A549 (cell line): ENCODE measurements around the gene PCDH15.

Source experiments
- CBX8 ChIP-seq: fragments of 200-600 bp; sonication (generic); IDR thresholded peaks from 2 replicates; pipeline ENCODE4 v1.6.1; 2016
- HOXB5 ChIP-seq: fragments of 250-450 bp; sonication (Bioruptor Pico); IDR thresholded peaks from 2 replicates; pipeline ENCODE4 v1.5.0; 2020; ENCODE audit warnings: mild to moderate bottlenecking, moderate library complexity
- MAZ ChIP-seq: fragments of 150-350 bp; IDR thresholded peaks from 2 replicates; pipeline ENCODE4 v1.6.1; 2014; ENCODE audit warnings: antibody characterized with exemption, low read depth, low read length, borderline replicate concordance
- MYC ChIP-seq: IDR thresholded peaks from 2 replicates; pipeline ENCODE4 v1.6.1; 2012; ENCODE audit warnings: mild to moderate bottlenecking, inconsistent platforms, low read length, improper control_type of control experiment, borderline replicate concordance
- POLR2A ChIP-seq: IDR thresholded peaks from 2 replicates; pipeline ENCODE4 v1.6.1; 2012; ENCODE audit warnings: mild to moderate bottlenecking, low read length
- POLR2AphosphoS2 ChIP-seq: conservative IDR thresholded peaks from 2 replicates; pipeline ENCODE4 v1.6.1; 2012; ENCODE audit warnings: low read length, improper control_type of control experiment, inconsistent platforms
- RAD21 ChIP-seq, 2 experiments: fragments of >200 bp in 1 of 2; sonication (Bioruptor Twin) in 1 of 2; formaldehyde crosslinking in 1 of 2; IDR thresholded peaks in 1 of 2; conservative IDR thresholded peaks in 1 of 2; 2 replicates in 1 of 2; 3 replicates in 1 of 2; pipeline ENCODE4 v1.6.1; 2012 to 2018; ENCODE audit warnings: inconsistent platforms in 1 of 2
- SMC3 ChIP-seq: fragments of >200 bp; sonication (Bioruptor Twin); formaldehyde crosslinking; IDR thresholded peaks from 3 replicates; pipeline ENCODE4 v1.6.1; 2018; ENCODE audit warnings: inconsistent platforms
- TP53 ChIP-seq: fragments of 250-450 bp; sonication (Bioruptor Pico); IDR thresholded peaks from 2 replicates; pipeline ENCODE4 v1.5.0; 2021; ENCODE audit warnings: mild to moderate bottlenecking, moderate library complexity
- TF ChIP-seq, protein P1 (sequence below): fragments of >200 bp; sonication (Bioruptor Twin); formaldehyde crosslinking; IDR thresholded peaks from 3 replicates; pipeline ENCODE4 v1.5.1; 2016
- TF ChIP-seq, protein P2 (sequence below): fragments of 200-600 bp; sonication (generic); IDR thresholded peaks from 2 replicates; pipeline ENCODE4 v1.6.1; 2016; ENCODE audit warnings: antibody characterized with exemption, mild to moderate bottlenecking, moderate library complexity
- TF ChIP-seq, protein P3 (sequence below): fragments of 450-650 bp; IDR thresholded peaks from 2 replicates; pipeline ENCODE4 v1.6.1; 2014; ENCODE audit warnings: antibody characterized with exemption
- TF ChIP-seq, protein P4 (sequence below): IDR thresholded peaks from 2 replicates; pipeline ENCODE4 v1.6.1; 2012
- TF ChIP-seq, protein P5 (sequence below): IDR thresholded peaks from 2 replicates; pipeline ENCODE4 v1.6.1; 2012

DNA sequence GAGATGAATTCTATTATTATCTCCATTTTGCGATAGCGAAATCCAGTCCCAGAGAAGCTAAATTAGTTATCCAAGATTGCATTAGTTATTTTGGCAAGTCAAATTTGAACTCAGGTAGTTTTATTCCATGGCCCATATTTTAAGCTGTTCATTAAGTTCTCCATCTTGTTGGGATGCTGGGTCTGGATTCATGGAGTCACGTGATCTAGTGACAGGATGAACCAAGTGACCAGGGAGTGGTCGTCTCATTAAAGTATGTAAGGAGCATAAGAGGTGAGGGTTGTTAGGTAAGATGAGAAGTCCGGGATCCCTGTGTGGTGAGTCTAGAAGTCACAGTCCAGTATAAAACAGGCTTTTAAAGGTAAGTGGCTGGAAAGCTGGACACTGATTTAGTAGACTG, 740.5 kb downstream of the PCDH15 start:
- TF ChIP-seq RAD21 (conservative IDR thresholded peaks at IDR 0.05 in 1 of 2, IDR thresholded peaks at IDR 0.05 in 1 of 2) (no peak), MYC (no peak), POLR2A (no peak), TP53 (CRISPR knock-in tag) (no peak), CBX8 (no peak), MAZ (no peak), POLR2AphosphoS2 (no peak), SMC3 (no peak), HOXB5 (CRISPR knock-in tag) (no peak)
- TF ChIP-seq, protein P1, sequence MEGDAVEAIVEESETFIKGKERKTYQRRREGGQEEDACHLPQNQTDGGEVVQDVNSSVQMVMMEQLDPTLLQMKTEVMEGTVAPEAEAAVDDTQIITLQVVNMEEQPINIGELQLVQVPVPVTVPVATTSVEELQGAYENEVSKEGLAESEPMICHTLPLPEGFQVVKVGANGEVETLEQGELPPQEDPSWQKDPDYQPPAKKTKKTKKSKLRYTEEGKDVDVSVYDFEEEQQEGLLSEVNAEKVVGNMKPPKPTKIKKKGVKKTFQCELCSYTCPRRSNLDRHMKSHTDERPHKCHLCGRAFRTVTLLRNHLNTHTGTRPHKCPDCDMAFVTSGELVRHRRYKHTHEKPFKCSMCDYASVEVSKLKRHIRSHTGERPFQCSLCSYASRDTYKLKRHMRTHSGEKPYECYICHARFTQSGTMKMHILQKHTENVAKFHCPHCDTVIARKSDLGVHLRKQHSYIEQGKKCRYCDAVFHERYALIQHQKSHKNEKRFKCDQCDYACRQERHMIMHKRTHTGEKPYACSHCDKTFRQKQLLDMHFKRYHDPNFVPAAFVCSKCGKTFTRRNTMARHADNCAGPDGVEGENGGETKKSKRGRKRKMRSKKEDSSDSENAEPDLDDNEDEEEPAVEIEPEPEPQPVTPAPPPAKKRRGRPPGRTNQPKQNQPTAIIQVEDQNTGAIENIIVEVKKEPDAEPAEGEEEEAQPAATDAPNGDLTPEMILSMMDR, result no peak
- TF ChIP-seq, protein P2, sequence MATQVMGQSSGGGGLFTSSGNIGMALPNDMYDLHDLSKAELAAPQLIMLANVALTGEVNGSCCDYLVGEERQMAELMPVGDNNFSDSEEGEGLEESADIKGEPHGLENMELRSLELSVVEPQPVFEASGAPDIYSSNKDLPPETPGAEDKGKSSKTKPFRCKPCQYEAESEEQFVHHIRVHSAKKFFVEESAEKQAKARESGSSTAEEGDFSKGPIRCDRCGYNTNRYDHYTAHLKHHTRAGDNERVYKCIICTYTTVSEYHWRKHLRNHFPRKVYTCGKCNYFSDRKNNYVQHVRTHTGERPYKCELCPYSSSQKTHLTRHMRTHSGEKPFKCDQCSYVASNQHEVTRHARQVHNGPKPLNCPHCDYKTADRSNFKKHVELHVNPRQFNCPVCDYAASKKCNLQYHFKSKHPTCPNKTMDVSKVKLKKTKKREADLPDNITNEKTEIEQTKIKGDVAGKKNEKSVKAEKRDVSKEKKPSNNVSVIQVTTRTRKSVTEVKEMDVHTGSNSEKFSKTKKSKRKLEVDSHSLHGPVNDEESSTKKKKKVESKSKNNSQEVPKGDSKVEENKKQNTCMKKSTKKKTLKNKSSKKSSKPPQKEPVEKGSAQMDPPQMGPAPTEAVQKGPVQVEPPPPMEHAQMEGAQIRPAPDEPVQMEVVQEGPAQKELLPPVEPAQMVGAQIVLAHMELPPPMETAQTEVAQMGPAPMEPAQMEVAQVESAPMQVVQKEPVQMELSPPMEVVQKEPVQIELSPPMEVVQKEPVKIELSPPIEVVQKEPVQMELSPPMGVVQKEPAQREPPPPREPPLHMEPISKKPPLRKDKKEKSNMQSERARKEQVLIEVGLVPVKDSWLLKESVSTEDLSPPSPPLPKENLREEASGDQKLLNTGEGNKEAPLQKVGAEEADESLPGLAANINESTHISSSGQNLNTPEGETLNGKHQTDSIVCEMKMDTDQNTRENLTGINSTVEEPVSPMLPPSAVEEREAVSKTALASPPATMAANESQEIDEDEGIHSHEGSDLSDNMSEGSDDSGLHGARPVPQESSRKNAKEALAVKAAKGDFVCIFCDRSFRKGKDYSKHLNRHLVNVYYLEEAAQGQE, result no peak
- TF ChIP-seq, protein P3, sequence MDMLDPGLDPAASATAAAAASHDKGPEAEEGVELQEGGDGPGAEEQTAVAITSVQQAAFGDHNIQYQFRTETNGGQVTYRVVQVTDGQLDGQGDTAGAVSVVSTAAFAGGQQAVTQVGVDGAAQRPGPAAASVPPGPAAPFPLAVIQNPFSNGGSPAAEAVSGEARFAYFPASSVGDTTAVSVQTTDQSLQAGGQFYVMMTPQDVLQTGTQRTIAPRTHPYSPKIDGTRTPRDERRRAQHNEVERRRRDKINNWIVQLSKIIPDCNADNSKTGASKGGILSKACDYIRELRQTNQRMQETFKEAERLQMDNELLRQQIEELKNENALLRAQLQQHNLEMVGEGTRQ, result no peak
- TF ChIP-seq, protein P4, sequence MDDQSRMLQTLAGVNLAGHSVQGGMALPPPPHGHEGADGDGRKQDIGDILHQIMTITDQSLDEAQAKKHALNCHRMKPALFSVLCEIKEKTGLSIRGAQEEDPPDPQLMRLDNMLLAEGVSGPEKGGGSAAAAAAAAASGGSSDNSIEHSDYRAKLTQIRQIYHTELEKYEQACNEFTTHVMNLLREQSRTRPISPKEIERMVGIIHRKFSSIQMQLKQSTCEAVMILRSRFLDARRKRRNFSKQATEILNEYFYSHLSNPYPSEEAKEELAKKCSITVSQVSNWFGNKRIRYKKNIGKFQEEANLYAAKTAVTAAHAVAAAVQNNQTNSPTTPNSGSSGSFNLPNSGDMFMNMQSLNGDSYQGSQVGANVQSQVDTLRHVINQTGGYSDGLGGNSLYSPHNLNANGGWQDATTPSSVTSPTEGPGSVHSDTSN, result no peak
- TF ChIP-seq, protein P5, sequence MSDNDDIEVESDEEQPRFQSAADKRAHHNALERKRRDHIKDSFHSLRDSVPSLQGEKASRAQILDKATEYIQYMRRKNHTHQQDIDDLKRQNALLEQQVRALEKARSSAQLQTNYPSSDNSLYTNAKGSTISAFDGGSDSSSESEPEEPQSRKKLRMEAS, result no peak
